OCI-LY7 (cell line): ENCODE measurements around the gene C22orf42. TPM values are rescaled to one million over a fixed set of nuclear protein-coding genes. Genes with fewer than 3 reads are reported as not detected.

Experiments used
- BruUV-seq: library from RNA; stranded (reverse); fragments of 400-500 nt; replicated peaks from 2 replicates; lab custom pipeline; 2021; lab: Mats Ljungman, UMichigan
- CTCF ChIA-PET: fragments of 300-600 bp; sonication (Branson Sonifier 250); formaldehyde crosslinking; loops from one replicate; lab custom pipeline; 2022; ENCODE audit warnings: antibody characterized with exemption; ENCODE audit not compliant: unreplicated experiment; lab: Charles Lee
- POLR2A ChIA-PET: fragments of 300-600 bp; sonication (Branson Sonifier 250); formaldehyde crosslinking; loops from one replicate; lab custom pipeline; 2022; ENCODE audit warnings: antibody characterized with exemption; lab: Charles Lee
- DNase-seq: peaks from one replicate; pipeline ENCODE4 v3.0.0-alpha.2; 2015; ENCODE audit warnings: low spot score
- H2AFZ ChIP-seq: fragments of 200-600 bp; sonication (generic), shearing (Covaris generic); 2 replicates; pipeline ENCODE4 v1.6.1; 2014; ENCODE audit warnings: mild to moderate bottlenecking, antibody characterized with exemption, low read length, moderate library complexity
- H3K27ac ChIP-seq: fragments of 200-600 bp; sonication (generic); 2 replicates; pipeline ENCODE4 v1.5.1; 2014; ENCODE audit warnings: mixed run types, low read depth, mild to moderate bottlenecking, moderate library complexity, low read length, inconsistent platforms; ENCODE audit not compliant: poor library complexity, severe bottlenecking
- H3K36me3 ChIP-seq: fragments of 200-600 bp; sonication (generic); 2 replicates; pipeline ENCODE4 v1.6.1; 2014; ENCODE audit warnings: mild to moderate bottlenecking, antibody characterized with exemption, low read length, moderate library complexity, mixed read lengths; ENCODE audit not compliant: insufficient read depth
- H3K4me1 ChIP-seq: fragments of 200-600 bp; sonication (generic); 2 replicates; pipeline ENCODE4 v1.5.1; 2014; ENCODE audit warnings: mild to moderate bottlenecking, low read length; ENCODE audit not compliant: insufficient read depth, poor library complexity, severe bottlenecking
- H3K4me2 ChIP-seq: fragments of 200-600 bp; sonication (generic); 2 replicates; pipeline ENCODE4 v1.6.1; 2014; ENCODE audit warnings: mild to moderate bottlenecking, low read length
- H3K4me3 ChIP-seq: fragments of 200-600 bp; sonication (generic); 2 replicates; pipeline ENCODE4 v1.5.1; 2014; ENCODE audit warnings: mild to moderate bottlenecking, low read depth, low read length; ENCODE audit not compliant: poor library complexity, severe bottlenecking
- H3K79me2 ChIP-seq: fragments of 200-600 bp; sonication (generic); 2 replicates; pipeline ENCODE4 v1.6.1; 2016; ENCODE audit warnings: low read depth, mild to moderate bottlenecking, low read length, moderate library complexity, mixed read lengths; ENCODE audit not compliant: insufficient read depth
- H3K9me2 ChIP-seq: fragments of 200-600 bp; sonication (generic); 2 replicates; pipeline ENCODE4 v1.6.1; 2016; ENCODE audit warnings: mild to moderate bottlenecking, low read length, mixed read lengths; ENCODE audit not compliant: insufficient read depth
- H3K9me3 ChIP-seq: fragments of 200-600 bp; sonication (generic); 2 replicates; pipeline ENCODE4 v1.6.1; 2014; ENCODE audit warnings: mild to moderate bottlenecking, mixed run types, low read length, mixed read lengths
- H4K20me1 ChIP-seq: fragments of 200-600 bp; sonication (generic); 2 replicates; pipeline ENCODE4 v1.6.1; 2014; ENCODE audit warnings: mild to moderate bottlenecking, antibody characterized with exemption, low read length, moderate library complexity, mixed read lengths; ENCODE audit not compliant: insufficient read depth
- CTCF ChIP-seq: fragments of 200-600 bp; sonication (generic); conservative IDR thresholded peaks from 2 replicates; pipeline ENCODE4 v1.5.1; 2014; ENCODE audit warnings: mild to moderate bottlenecking, antibody characterized with exemption, low read length, moderate library complexity, mixed read lengths
- EZH2phosphoT487 ChIP-seq: fragments of 200-600 bp; sonication (generic); IDR thresholded peaks from 2 replicates; pipeline ENCODE4 v1.6.1; 2018; ENCODE audit warnings: low read depth, borderline replicate concordance, mild to moderate bottlenecking, mixed run types, antibody characterized with exemption, low read length, moderate library complexity, mixed read lengths
- intact Hi-C: fragments of 100-400 bp; cut with micrococcal nuclease; formaldehyde crosslinking; loops from one replicate; pipeline ENCODE4 v1.10.0; 2022; ENCODE audit not compliant: unreplicated experiment
- total RNA-seq, 2 experiments: library from RNA; depleted of rRNA in 1 of 2; stranded (reverse); fragments of >200 nt in 1 of 2; shearing (Covaris generic) in 1 of 2; gene quantifications; 2 replicates each; pipeline ENCODE4 v1.2.3, GENCODE V29; 2014 to 2022

The C22orf42 gene
- total RNA-seq, 2 experiments from 2014 or later, result not detected

GRCh38 chr22:32202539-32203180, 43.6 kb upstream of the C22orf42 start:
- DNase-seq, result peak; percentile 45
- no peak overlapping the region for H3K4me3 ChIP-seq
- POLR2A ChIA-PET, result no interaction called here

GRCh38 chr22:32202161-32202538, 43.0 kb upstream of the C22orf42 start:
- no peaks in the 10 kb centered on the region for H3K4me1 ChIP-seq
- H3K27ac ChIP-seq, result no peak overlapping the region
- H2AFZ ChIP-seq, result no peak overlapping the region
- no peaks in the 10 kb centered on the region for H4K20me1 ChIP-seq
- intact Hi-C loops, result loop anchor here (10.0 kb wide), 1 partner anchor 273 kb away; the partner anchor contains the start of gene FBXO7
- H3K9me3 ChIP-seq, result no peaks in the 10 kb centered on the region
- ChIA-PET CTCF (interaction anchor here (0.6 kb wide), 1 partner anchor 98 kb away, joined by 3 read pairs; no protein-coding TSS in a partner anchor), POLR2A (no interaction called here)
- BruUV-seq, result no TSS peak
- no peaks in the 10 kb centered on the region for H3K36me3 ChIP-seq
- TF ChIP-seq EZH2phosphoT487 (no peak), CTCF (no peak)
- H3K79me2 ChIP-seq, result no peaks in the 10 kb centered on the region
- H3K4me3 ChIP-seq, result no peak overlapping the region
- no peak overlapping the region for H3K4me2 ChIP-seq
- DNase-seq, result no peak
- no peaks in the 10 kb centered on the region for H3K9me2 ChIP-seq

More at GRCh38 chr22:32202539-32203180, 43.6 kb upstream of the C22orf42 start:
- Histone ChIP-seq H2AFZ (no peak overlapping the region), H3K4me2 (0 out of 2 replicates have a peak overlapping the region, but pooled peaks have one; percentile 21), H3K79me2 (no peaks in the 10 kb centered on the region), H4K20me1 (no peaks in the 10 kb centered on the region), H3K36me3 (no peaks in the 10 kb centered on the region), H3K9me2 (no peaks in the 10 kb centered on the region), H3K9me3 (no peaks in the 10 kb centered on the region), H3K4me1 (no peaks in the 10 kb centered on the region), H3K27ac (no peak overlapping the region)
- no TSS peak for BruUV-seq
- TF ChIP-seq EZH2phosphoT487, result no peak
- peak; percentile 69 for TF ChIP-seq CTCF
- CTCF ChIA-PET, result interaction anchor here (0.6 kb wide), 1 partner anchor 99 kb away, joined by 3 read pairs; no protein-coding TSS in a partner anchor
- intact Hi-C loops, result loop anchor here (10.0 kb wide), 1 partner anchor 272 kb away; the partner anchor contains the start of gene FBXO7

GRCh38 chr22:32200752-32201151, 41.6 kb upstream of the C22orf42 start:
- Histone ChIP-seq H2AFZ (no peak overlapping the region), H3K9me3 (no peaks in the 10 kb centered on the region), H3K79me2 (no peaks in the 10 kb centered on the region), H3K4me2 (no peak overlapping the region), H4K20me1 (no peaks in the 10 kb centered on the region), H3K4me1 (no peaks in the 10 kb centered on the region), H3K27ac (no peak overlapping the region), H3K36me3 (no peaks in the 10 kb centered on the region), H3K9me2 (no peaks in the 10 kb centered on the region), H3K4me3 (no peak overlapping the region)
- TF ChIP-seq CTCF (0 out of 2 replicates have a peak, but pooled peaks have one; percentile 20), EZH2phosphoT487 (no peak)
- intact Hi-C loops, result loop anchor here (10.0 kb wide), 1 partner anchor 274 kb away; the partner anchor contains the start of gene FBXO7
- ChIA-PET CTCF (no interaction called here), POLR2A (interaction anchor here (0.6 to 0.7 kb wide), 2 partner anchors 63 to 1845 kb away, joined by 3 read pairs; no protein-coding TSS in a partner anchor)
- no TSS peak for BruUV-seq
- DNase-seq, result peak; percentile 30
